Stimulated activated CD4-positive, alpha-beta T cell treated with anti-CD3 and anti-CD28 coated beads, Interleukin-1b, Interleukin-23, amount 100 ng/mL, for 4 hours (primary cell): ENCODE data around the gene ENPP7.
"Not testable (repeated sequence)": the region's sequence is repeated elsewhere in the genome, so short reads cannot be mapped to it uniquely, and the experiment has no call there.

Experiments
- DNase-seq, 2 donors: peaks; one replicate each; pipeline ENCODE4 v3.0.0-alpha.2; 2020; ENCODE audit warnings: low read depth in 2 of 2

The ENPP7 gene

GRCh38 chr17:79749156-79749815, 18.5 kb downstream of the ENPP7 start:
- no peak for DNase-seq

DNA sequence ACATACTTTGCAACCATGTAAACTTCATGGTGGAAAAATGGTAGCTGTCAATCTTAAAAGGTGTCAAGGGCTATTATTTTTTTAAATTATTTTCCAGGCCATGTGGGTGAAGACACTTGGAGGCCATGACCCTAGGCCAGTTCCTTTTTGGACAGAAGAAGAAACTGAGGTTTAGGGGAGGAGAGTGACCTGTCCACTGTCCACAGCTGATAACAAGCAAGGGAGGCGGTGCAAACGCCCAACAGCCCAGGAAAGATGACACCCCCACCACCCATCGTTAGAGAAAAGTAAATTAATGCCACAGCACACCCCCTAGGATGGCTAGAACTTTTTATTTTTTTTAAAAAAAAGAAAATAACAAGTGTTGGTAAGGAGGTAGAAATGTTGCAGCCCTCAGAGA, 19.2 kb downstream of the ENPP7 start:
- no peak for DNase-seq

DNA sequence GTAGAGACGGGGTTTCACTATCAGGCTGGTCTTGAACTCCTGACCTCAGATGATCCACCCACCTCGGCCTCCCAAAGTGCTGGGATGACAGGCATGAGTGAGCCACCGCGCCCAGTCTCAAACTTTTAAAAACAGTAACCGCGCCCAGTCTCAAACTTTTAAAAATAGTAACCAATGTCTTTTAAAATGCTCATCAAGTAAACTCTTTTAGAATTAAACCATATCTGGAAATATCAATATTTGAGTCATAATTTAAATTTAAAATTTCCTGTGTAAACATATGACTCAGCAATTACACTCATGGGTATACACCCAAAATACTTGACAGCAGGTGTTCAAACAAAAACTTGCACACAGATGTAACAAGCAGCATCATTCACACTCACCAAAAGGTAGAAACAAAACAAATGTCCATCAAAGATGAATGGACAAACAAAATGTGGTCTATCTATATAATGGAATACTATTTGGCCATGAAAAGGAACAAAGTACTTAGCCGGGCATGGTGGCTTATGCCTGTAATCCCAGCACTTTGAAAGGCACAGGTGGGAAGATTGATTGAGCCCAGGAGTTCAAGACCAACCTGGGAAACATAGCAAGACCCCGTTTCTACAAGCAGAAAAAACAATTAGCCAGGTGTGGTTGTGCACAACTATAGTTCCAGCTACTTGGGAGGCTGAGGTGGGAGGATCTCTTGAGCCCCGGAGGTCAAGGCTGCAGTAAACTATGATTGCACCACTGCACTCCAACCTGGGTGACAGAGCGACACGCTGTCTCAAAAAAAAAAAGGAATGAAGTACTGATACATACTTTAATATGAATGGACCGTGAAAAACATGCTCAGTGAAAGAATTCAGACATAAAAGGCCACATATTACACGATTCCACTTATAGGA, 20.2 kb downstream of the ENPP7 start:
- DNase-seq: no peak

DNA sequence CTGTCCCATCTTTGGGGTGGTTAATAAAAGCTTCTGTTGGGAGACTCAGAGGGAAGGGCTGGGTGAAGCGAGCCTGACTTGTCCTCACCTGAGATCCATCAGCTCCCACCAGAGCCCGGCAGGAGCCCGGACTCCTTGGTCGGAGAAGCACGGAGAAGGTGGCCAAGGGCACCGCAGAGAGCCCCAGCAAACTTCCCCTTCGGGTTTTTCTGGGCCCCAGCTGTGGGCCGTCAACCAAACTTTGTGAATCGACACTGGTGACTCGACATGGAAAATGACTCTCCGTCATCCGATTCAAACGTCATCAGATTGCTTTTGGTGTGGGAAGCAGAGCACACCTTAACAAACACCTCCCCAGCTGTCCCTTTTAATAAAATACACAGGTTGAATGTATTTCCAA, 21.4 kb downstream of the ENPP7 start:
- no peak for DNase-seq

GRCh38 chr17:79754370-79754769, 23.6 kb downstream of the ENPP7 start:
- DNase-seq: no peak

- DNase-seq: not testable (repeated sequence)
Observed at GRCh38 chr17:79754903-79755302, 24.2 kb downstream of the ENPP7 start.

DNA sequence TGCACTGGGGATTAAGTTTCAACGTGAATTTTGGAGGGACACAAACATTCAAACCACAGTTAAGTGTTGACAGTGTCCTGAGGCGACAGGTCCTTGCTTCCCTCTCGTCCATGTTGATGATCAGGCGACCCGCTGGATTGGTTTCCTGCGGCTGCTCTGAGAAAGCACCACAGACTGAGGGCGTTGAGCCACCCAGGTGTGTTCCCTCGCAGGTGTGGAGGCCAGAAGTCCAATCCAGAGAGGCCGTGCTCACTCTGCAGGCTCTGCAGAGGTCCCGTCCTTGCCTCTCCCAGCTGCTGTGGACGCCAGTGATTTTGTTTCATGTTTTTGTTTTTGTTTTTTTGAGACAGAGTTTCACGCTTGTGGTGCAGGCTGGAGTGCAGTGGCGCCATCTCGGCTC, 24.8 kb downstream of the ENPP7 start:
- DNase-seq: no peak

DNA sequence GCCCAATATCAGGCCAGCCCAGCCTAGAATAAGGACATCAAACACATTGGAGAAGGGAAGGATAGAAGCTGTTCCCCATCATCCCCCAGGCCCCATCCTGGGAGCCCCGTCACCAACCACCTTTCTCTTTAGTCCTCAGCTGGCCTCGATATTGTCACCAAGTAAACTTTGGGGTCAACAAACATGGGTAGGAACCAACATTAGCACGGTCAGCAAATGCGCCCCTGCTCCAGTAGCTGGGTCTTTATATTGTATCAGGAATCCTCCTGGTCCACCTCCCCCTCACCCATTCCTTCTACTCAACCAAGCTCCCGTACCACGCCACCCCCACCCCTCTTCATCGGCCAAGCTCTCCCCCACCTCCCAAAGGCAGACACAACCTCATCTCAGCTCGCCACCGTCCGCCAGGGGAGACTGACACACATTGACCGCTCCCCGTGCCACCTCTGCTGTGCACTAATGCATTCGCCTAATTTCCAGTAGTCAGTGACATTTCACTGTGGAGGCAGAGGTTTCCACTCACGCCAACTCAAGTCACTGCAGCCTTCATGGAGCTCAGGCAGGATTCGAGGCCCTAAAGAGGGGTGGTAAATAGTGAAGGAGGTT, 26.5 kb downstream of the ENPP7 start:
- DNase-seq: no peak

DNA sequence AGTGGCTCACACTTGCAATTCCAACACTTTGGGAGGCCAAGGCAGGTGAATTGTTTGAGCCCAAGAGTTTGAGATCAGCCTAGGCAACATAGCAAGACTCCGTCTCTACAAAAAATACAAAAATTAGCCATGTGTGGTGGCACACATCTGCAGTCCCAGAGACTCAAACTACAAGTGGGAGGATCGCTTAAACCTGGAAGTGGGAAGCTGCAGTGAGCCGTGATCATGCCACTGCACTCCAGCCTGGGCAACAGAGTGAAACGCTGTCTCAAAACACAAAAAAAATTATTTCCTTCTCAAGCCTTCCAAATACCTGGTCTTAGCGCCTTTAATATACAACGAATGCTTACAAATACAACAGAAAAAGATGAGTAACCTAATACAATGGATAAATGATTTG, 27.5 kb downstream of the ENPP7 start:
- no peak for DNase-seq

DNA sequence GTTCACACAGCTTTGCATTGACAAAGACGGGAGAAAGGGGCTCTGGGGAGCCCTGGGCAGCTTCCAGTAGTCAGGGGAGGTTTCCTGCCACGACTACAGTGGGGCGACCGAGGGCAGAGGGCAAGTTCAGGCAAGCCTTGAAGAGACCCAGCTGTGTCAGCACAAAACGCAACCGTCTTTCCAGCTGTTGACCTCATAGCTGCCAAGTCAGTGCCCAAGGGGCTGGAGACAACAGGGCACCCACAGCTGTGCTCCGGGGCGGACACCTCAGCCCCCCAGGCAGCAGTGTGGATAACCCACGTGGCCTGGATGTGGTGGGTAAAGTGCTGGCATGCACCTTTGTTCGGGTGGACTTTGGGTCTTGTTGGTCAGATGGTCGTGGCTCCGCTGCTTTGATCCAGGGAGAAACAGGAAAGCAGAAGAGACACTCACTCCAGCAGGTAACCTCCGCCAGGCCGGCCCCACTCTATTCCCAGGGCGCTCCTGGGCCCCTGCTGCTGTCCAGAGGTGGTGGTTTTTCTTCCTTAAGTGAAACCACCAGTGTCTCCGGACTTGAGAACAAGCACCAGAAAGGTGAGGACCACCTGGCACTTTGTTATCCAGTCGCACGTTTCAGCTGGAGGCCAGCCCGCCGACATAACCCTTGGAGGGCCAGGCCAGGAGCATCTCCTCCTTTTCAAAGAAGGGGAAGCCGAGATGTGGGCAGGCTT, 29.6 kb downstream of the ENPP7 start:
- no peak for DNase-seq

DNA sequence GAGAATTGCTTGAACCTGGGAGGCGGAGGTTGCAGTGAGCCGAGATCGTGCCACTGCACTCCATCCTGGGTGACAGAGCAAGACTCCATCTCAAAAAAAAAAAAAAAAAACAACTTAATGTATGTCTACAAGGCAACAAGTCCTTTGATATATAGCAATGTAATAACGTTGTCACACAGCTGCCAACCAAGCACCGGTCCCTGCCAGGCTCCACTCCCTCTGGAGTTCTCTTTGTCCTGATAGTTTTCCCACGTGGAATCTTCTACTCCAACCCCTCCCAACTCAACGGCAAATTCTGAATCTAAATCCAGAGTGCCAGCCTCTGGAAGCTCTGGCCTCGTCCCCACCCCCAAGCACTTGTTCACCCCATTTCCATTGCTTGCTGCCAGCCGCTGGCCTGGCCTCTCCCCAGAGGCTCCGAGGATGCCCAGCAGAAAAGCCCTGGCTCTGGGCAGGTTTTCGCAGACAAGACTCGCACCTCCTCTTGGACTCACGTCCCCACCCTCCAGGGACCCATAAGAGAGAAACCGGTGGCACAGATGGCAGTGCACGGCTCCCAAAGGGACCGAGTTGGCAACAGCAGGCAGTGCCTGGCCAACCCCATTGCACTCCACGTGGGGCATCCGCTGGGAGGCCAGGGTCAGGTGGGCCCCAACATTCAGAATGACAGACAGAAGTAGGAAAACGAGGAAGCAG, 31.3 kb downstream of the ENPP7 start:
- DNase-seq: no peak

DNA sequence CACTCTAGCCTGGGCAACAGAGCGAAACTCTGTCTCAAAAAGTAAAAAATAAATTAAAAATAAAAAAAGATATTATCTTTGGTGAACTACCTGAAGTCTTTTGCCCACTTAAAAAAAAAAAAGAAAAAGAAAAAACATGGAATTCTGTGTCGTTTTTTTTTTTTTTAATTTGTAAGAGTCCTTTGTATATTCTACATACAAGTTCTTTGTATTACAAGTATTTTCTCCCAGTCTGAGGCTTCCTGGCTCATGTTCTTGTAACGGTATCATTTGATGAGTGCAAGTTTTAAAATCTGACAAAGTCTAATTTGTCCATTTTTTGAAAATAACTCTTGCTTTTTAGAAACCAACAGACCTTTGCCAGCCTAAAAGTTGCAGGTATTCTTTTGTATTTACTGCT, 35.0 kb downstream of the ENPP7 start:
- no peak for DNase-seq

DNA sequence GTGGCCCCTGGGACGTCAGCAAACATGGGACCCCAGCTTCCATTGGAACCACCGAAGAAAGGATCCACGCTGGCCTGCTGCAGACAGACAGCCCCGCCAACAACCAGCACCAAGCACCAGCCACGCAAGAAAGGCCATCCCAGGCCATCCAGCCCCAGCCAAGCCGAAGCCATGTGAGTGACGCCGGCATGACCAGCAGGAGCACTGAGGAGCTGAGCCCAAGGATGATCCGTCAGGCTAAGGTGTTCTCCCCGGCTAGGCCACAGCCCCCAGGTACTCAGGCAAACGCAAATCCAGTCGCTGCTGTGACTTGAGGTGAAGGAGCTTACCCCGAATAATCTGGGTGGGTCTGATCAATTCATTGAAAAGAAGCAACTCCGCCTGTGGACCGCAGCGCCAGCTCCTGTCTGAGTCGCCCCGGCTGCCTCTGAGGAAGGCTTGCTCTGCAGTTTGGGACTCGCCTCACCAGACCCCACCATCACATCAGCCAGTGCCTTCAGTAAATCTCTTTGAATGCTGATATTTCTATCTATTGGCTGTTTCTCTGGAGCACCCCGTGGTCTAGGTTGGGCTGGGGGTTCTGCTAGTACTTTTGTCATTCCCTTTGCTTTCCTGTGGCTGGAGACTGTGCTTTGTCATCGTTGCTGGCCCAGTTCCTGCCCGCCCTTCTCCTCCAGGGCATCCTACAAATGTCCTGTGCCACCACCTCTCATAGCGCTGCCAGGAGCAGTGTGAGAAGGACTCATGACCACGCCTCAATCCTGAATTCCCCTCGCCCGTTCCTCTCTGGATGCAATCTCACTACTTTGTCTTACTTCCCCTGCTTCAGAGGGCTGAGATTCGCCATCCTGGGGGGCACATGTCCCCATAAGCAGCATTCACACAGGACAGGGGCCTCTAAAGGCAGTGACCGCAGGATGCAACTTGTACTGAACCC, 39.1 kb downstream of the ENPP7 start:
- no peak for DNase-seq

DNA sequence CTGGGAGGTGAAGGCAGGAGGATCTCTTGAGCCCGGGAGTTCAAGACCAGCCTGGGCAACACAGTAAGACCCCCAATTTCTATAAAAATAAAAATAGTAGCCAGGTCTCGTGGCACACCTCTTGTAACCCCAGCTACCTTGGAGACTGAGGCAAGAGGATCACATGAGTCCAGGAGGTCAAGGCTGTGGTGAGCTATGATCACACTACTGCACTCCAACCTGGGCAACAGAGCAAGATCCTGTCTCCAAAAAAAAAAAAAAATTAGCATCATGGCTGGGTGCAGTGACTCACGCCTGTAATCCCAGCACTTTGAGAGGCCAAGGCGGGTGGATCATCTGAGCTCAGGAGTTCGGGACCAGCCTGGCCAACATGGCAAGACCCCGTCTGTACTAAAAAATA, 40.5 kb downstream of the ENPP7 start:
- DNase-seq: no peak

GRCh38 chr17:79772726-79773125, 42.0 kb downstream of the ENPP7 start:
- DNase-seq: not testable (repeated sequence)

- no peak for DNase-seq
Observed at GRCh38 chr17:79774561-79774975, 43.8 kb downstream of the ENPP7 start.

DNA sequence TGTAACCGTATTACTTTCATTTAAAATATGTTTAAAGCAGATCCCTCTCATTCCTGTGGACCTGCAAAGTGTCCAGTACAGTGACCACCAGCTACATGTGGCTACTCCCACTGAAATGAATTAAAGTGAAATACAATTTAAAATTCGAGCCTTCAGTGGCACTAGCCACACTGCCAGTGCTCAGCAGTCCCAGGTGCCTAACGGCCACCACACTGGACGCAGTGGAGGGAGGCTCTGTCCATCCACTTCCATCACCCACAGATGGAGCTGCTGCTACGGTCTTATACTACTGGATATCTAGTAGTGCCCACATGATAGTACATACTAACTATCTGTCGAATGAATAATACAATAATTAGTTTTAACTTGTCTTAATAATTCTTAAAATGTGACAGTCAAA, 44.9 kb downstream of the ENPP7 start:
- DNase-seq: no peak

DNA sequence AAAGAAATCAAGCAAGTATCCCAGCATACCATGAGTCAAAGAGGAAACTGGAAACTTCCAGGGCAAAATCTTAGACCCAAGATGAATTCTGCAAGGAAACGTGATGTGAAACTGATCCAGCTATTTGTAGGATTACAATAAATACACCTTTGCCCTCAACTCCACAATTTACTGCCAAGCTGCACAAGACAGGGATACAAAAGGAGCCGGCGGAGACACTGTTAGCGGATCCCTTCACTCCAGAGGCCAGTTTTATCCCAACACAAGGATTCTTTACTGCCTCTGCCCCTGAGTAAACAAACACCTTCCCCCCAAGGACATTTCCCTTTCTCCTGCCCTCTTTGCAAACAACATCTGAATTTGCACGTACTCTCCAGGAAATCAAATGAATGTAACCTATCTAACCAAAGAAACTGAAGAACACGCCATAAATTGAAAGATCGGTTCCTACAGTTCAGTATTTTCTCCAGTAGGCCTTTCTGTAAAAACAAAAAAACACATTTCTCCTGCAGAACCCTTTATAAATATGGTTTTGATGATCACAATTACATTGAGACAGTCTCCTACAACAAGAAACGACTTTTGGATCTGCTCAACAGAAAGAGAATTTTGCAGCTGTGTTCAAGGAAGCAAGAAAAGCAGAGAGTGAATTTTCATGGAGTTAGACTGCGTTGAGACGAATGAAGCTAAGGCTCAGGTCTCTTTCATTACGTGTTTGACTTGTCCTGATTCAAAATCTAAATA, 45.8 kb downstream of the ENPP7 start:
- DNase-seq: no peak

- no peak for DNase-seq
Observed at GRCh38 chr17:79777120-79777893, 46.6 kb downstream of the ENPP7 start.
